IPS DF 6.9 (cell line): ENCODE results near the gene ABHD1.
A peak's percentile ranks its signal among the peaks of the same experiment; 100 is the strongest.
"Not testable (repeated sequence)": the region's sequence is repeated elsewhere in the genome, so short reads cannot be mapped to it uniquely, and the experiment has no call there.

Source experiments
- DNase-seq: peaks from one replicate; pipeline ENCODE4 v3.0.0-alpha.2; 2013; ENCODE audit warnings: low read depth, low spot score
- H3K27ac ChIP-seq: one replicate; pipeline ENCODE4 v1.5.1; 2013; ENCODE audit warnings: low read length, control low read depth
- H3K27me3 ChIP-seq: 2 replicates; pipeline ENCODE4 v1.6.1; 2013; ENCODE audit warnings: mild to moderate bottlenecking, low read length; ENCODE audit not compliant: control insufficient read depth, insufficient read depth
- H3K36me3 ChIP-seq: 2 replicates; pipeline ENCODE4 v1.6.1; 2013; ENCODE audit warnings: low read length; ENCODE audit not compliant: control insufficient read depth, insufficient read depth
- H3K4me1 ChIP-seq: 2 replicates; pipeline ENCODE4 v1.6.1; 2013; ENCODE audit warnings: low read length; ENCODE audit not compliant: control insufficient read depth, insufficient read depth
- H3K4me3 ChIP-seq: 2 replicates; pipeline ENCODE4 v1.5.1; 2013; ENCODE audit warnings: mild to moderate bottlenecking, low read length
- H3K9me3 ChIP-seq: 2 replicates; pipeline ENCODE4 v1.6.1; 2013; ENCODE audit warnings: low read length, inconsistent platforms; ENCODE audit not compliant: control insufficient read depth, insufficient read depth
- WGBS: extraction: QIAGEN DNeasy Blood & Tissue Kit; methylation state at CpG from one replicate; pipeline ENCODE4 v1.1.7; 2013; ENCODE audit warnings: mixed read lengths, missing lambda C conversion rate; ENCODE audit not compliant: insufficient read length, insufficient coverage; 5-methylcytosine and 5-hydroxymethylcytosine counted together

Gene ABHD1

DNA sequence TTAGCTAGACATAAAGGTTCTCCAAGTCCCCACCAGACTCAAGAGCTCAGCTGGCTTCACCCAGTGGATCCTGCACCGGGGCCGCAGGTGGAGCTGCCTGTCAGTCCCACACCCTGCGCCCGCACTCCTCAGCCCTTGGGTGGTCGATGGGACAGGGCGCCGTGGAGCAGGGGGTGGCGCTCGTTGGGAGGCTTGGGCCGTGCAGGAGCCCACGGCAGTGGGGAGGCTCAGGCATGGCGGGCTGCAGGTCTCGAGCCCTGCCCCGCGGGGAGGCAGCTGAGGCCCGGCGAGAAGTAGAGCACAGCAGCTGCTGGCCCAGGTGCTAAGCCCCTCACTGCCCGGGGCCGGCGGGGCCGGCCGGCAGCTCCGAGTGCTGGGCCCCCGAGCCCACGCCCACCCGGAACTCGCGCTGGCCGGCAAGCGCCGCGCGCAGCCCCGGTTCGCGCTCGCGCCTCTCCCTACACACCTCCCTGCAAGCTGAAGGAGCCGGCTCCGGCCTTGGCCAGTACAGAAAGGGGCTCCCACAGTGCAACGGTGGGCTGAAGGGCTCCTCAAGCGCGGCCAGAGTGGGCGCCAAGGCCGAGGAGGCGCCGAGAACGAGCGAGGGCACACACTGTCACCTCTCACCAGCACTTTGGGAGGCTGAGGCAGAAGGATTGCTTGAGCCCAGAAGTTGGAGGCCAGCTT lies 12.1 kb upstream of the ABHD1 start:
- WGBS, result no CpG with 5 or more reads among the region's 49 CpGs
- DNase-seq, H3K36me3 ChIP-seq, H3K4me3 ChIP-seq, H3K27ac ChIP-seq, H3K4me1 ChIP-seq, H3K27me3 ChIP-seq, H3K9me3 ChIP-seq: not testable (repeated sequence)

DNA sequence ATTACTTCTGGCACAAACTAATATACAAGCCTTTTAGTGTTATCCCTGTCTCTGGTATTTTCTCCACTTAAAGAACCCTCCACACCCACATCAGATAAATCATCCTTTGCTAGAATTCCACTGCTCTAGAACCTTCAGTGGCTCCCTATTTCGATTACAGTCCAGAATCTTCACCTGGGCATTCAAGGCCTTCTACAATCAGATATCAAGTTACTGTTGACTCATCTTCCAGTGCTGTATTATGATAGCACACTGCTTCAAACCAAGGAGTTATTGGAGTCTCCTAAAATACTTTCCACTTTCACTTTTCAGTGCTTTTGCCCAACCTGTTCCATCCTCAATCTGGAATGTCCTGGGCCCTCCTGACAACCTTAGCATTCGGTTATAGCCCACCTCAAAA lies 8.1 kb upstream of the ABHD1 start:
- DNase-seq, result no peak
- H3K9me3 ChIP-seq, result no peaks in the 10 kb centered on the region
- no peak overlapping the region for H3K27ac ChIP-seq
- no peaks in the 10 kb centered on the region for H3K36me3 ChIP-seq
- peaks cover 3% of the 10 kb centered on the region for H3K4me1 ChIP-seq
- no CpG with 5 or more reads among the region's 2 CpGs for WGBS
- peaks cover 8% of the 10 kb centered on the region for H3K27me3 ChIP-seq
- no peak overlapping the region for H3K4me3 ChIP-seq

DNA sequence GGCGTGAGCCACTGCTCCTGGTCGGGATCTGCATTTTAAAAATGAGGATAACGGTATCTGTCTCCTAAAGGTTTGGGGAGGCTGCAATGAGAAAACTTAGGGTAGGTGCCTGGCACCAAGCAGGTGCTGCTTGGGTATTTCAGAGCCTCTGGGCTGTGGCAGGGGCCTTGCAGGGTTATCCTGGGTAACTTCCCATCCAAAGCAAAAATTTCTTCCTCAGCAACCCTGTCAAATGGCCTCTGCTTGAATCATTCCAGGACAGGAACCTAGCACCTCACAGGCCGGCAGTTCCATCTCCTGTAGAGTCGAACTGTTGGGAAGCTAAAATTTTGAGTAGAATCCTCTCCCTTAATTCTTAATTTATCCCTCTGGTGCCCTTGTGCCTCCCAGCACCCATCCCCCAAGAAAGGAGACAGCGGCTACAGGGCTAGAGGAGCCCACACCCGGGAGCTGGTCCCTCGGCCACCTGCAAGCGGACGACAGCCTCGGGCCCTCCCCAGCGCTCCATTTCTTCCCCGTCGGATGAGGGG lies 5.6 kb upstream of the ABHD1 start:
- H3K9me3 ChIP-seq, result no peaks in the 10 kb centered on the region
- no CpG with 5 or more reads among the region's 14 CpGs for WGBS
- H3K36me3 ChIP-seq, result no peaks in the 10 kb centered on the region
- H3K4me1 ChIP-seq, result peaks cover 3% of the 10 kb centered on the region
- no peak overlapping the region for H3K27ac ChIP-seq
- peak overlapping the region; percentile 34; the same call in 1 of the 2 replicates for H3K4me3 ChIP-seq
- no peak for DNase-seq
- peaks cover 11% of the 10 kb centered on the region for H3K27me3 ChIP-seq

DNA sequence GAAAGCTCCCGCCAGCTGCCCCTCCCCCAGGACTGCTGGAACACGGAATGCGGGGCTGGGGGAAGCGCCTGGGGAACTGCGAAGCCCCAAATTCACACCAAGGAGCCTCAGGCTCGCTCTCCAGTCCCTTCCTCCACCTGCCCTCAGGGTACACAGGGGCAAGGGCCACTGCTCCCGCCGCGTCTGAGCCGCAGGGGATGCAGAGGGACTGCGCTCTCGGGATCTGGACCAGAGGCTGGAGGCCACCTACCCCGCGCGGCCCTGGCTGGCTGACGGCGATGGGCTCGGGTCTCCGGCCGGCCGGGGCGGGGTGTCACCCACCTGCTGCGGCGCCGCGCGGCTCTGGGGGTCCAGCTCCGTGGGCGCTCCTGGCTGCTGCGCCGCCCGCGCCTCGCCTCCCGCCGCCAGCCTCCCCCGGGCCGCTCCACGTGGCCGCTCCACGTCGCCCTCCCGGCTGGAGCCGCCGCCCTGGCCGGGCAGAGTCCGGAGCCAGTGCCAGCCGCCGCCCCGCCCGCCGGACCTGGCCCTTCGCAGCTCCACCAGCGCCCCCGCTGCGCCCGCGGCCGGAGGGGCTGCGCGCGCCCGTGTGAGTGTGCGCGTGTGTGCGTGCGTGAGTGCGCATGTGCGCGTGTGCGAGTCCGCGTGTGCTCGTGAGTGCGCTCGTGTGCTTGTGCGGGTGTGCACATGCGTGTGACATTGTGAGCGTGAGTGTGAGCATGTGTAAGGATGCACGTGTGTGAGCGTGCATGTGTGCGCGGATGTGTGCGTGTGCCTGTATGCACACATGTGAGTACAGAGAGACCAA lies 4.9 kb upstream of the ABHD1 start, which contains the start of gene CGREF1:
Gene CGREF1, minus strand, starts transcription at position 604 of the 805 bp plus-strand sequence. CDS start 14,762 bp downstream, outside the sequence.
- no peak for DNase-seq
- H3K4me3 ChIP-seq, result peak within 1 kb of the TSS; percentile 34; the same call in 1 of the 2 replicates
- H3K27me3 ChIP-seq, result peaks cover 11% of the 10 kb centered on the region
- H3K27ac ChIP-seq, result no peak within 1 kb of the TSS
- no peaks in the 10 kb centered on the region for H3K9me3 ChIP-seq
- H3K4me1 ChIP-seq, result peaks cover 6% of the 10 kb centered on the region
- no CpG with 5 or more reads among the region's 84 CpGs for WGBS
- H3K36me3 ChIP-seq, result no peaks in the 10 kb centered on the region

DNA sequence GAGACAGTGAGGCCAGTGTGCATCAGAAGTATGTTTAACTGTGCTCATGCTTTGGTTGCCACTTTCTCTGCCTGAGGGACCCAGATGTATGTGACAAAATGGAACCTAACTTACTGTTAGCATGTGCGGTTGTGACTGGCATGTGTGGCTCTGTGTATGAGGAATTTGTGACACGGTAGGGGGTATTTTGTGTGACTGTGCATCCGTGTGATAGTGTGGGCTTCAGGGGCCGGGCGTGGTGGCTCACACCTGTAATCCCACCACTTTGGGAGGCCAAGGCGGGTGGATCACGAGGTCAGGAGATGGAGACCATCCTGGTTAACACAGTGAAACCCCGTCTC lies 4.3 kb upstream of the ABHD1 start:
- H3K4me1 ChIP-seq, result not testable (repeated sequence)

DNA sequence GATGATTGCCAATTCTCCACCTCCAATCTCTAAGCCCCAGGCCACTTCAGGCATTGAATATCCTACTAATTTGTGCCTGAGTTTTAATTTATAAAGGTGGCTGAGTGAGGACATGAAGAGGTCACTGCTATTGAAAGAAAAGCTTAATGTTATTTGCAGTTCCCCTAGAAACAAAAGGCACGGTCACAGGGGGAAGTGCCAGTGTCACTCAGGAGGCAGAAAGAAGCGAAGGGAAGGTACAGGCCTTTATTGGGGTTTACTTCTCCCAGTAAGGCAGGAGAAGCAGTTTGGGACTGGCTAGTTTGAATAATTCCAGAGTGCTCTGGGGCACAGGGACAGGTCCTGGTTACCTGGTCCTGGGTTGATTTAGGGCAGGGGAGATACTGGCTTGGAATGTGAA lies 1.7 kb upstream of the ABHD1 start:
- Histone ChIP-seq H3K27me3 (peaks cover 11% of the 10 kb centered on the region), H3K4me3 (no peak overlapping the region), H3K4me1 (peaks cover 6% of the 10 kb centered on the region), H3K9me3 (no peaks in the 10 kb centered on the region), H3K36me3 (no peaks in the 10 kb centered on the region), H3K27ac (no peak overlapping the region)
- no CpG with 5 or more reads among the region's 2 CpGs for WGBS
- DNase-seq, result no peak

More for the DNA sequence above, 4.3 kb upstream of the ABHD1 start:
- WGBS, result no CpG with 5 or more reads among the region's 8 CpGs
- Histone ChIP-seq H3K4me3 (peak overlapping the region; percentile 34; the same call in 1 of the 2 replicates), H3K27me3 (peaks cover 11% of the 10 kb centered on the region)
- not testable (repeated sequence) for DNase-seq, H3K9me3 ChIP-seq, H3K36me3 ChIP-seq, H3K27ac ChIP-seq

DNA sequence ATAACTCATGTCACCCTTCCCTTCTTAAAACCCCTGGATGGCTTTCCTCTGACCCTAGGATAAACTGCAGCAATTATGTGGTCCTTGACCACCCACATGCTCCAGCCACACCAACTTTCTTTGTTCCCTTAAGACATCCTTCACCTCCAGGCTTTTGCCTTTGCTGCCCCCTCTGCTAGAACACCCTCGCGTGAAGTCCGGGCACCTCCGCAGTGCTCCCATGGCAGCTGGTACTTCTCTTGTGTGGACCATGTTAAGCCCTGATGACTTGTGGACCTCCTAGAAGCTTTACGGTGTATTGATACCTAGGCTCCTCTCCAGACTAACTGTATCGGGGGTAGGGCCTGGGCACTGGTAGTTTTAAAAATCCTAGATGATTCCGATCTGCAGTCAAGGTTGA lies 824 bp upstream of the ABHD1 start:
- Histone ChIP-seq H3K9me3 (no peaks in the 10 kb centered on the region), H3K4me1 (peaks cover 6% of the 10 kb centered on the region), H3K27ac (no peak overlapping the region), H3K4me3 (no peak overlapping the region), H3K27me3 (peaks cover 11% of the 10 kb centered on the region), H3K36me3 (no peaks in the 10 kb centered on the region)
- WGBS, result no CpG with 5 or more reads among the region's 7 CpGs
- DNase-seq, result no peak

DNA sequence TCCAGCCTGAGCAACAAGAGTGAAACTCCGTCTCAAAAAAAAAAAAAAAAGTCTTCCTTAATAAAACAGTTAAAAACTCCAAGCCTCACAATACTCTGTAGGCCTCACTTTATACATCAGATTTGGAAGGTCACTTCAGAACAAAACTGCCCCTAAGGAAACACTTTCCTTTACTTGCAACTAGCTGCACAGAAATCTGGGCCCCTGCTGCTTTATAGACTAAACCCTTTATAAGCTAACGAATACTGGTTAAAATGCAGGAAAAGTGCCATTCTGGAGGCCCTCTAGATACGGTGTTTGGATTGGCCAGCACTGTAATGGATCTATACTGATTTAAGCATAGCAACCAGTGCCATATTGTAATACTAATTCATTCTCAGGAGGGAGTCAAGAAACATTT lies 1.5 kb downstream of the ABHD1 start:
- Histone ChIP-seq H3K4me3 (no peak overlapping the region), H3K27me3 (peaks cover 3% of the 10 kb centered on the region; the same call in 1 of the 2 replicates), H3K9me3 (no peaks in the 10 kb centered on the region), H3K36me3 (0 out of 2 replicates have a peak, but pooled peaks cover 2% of the 10 kb centered on the region), H3K27ac (no peak overlapping the region), H3K4me1 (peaks cover 2% of the 10 kb centered on the region; the same call in 1 of the 2 replicates)
- no CpG with 5 or more reads among the region's 3 CpGs for WGBS
- no peak for DNase-seq

DNA sequence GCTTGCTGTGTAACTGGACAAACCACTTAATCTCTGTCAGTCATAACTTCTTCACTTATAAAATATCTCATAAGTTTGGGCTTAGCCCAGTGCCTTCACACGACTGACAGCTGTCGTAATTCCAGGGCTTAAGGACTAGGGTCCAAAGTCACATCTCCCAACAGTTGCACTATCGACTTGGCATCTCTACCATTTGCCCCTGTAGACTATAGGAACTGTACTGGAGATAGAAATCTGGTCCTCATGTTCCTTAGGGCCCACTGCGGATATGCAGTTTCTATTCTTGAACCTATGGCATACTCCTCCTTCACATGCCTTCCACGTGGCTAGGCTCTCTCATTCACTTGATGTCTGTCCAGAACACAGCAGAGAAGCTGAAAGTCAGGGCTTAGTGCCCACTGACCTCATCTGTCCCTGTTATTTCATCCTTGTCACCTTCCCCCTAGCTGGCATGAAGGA lies 2.7 kb downstream of the ABHD1 start:
- WGBS, result no CpG with 5 or more reads among the region's 5 CpGs
- Histone ChIP-seq H3K36me3 (peaks cover 11% of the 10 kb centered on the region), H3K9me3 (no peaks in the 10 kb centered on the region), H3K27me3 (peaks cover 3% of the 10 kb centered on the region; the same call in 1 of the 2 replicates), H3K27ac (no peak overlapping the region), H3K4me3 (no peak overlapping the region), H3K4me1 (peaks cover 2% of the 10 kb centered on the region; the same call in 1 of the 2 replicates)
- DNase-seq, result no peak

DNA sequence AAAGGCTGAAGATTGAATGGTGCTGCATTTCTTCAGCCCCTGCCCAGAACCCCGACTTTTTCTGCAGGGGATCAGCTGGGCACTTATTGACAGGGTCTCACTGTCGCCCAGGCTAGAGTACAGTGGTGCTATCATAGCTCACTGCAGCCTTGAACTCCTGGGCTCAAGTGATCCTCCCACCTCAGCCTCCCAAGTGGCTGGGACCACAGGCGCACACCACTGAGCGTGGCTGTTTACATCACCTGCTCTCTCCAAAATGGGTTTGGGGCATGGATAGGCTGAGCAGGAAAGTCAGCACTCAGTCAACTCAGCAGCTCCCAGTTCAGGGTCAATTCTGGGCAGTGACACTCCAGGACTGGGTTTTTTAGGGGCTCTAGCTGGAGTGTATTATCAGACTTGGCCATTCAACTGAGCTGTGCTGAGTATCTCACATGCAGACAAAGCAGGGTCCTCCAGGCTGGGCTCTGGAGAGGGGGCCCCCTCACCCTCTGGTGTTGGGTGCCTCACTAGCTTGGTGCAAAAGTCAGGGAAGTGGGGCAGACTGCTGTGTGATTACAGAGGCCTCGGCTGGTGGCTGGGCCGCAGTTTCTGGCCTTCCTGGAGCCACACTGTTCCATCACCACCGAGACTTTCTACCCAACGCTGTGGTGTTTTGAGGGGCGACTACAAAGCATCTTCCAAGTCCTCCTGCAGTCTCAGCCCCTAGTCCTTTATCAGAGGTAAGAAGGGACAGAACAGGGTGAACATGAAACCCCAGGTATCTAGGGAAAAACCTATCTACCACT lies 4.5 kb downstream of the ABHD1 start:
- WGBS, result no CpG with 5 or more reads among the region's 9 CpGs
- Histone ChIP-seq H3K4me3 (no peak overlapping the region), H3K27me3 (no peaks in the 10 kb centered on the region), H3K9me3 (no peaks in the 10 kb centered on the region), H3K36me3 (peaks cover 17% of the 10 kb centered on the region), H3K4me1 (peaks cover 2% of the 10 kb centered on the region; the same call in 1 of the 2 replicates), H3K27ac (no peak overlapping the region)
- no peak for DNase-seq
